Measurements from ENCODE around the gene MTAP.

Gene MTAP

GRCh38 chr9:21804791-21805190 lies 2.4 kb downstream of the MTAP start:
- no peak for DNase-seq (ENCODE audit: low read depth, low spot score)

GRCh38 chr9:21806644-21807043 lies 4.2 kb downstream of the MTAP start:
- no peak for DNase-seq (ENCODE audit: low read depth, low spot score)

GRCh38 chr9:21810388-21810787 lies 8.0 kb downstream of the MTAP start:
- DNase-seq (ENCODE audit: low read depth, low spot score) = no peak

- DNase-seq (ENCODE audit: low read depth, low spot score) = no peak
These were observed 8.4 kb downstream of the MTAP start for GRCh38 chr9:21810881-21811280.

- no peak for DNase-seq (ENCODE audit: low read depth, low spot score)
These were observed 9.5 kb downstream of the MTAP start for GRCh38 chr9:21811914-21812313.

- DNase-seq (ENCODE audit: low read depth, low spot score) = no peak
These were observed 10.0 kb downstream of the MTAP start for GRCh38 chr9:21812415-21812814.

- DNase-seq (ENCODE audit: low read depth, low spot score) = peak; percentile 79
These were observed 10.6 kb downstream of the MTAP start for GRCh38 chr9:21812946-21813568.

- peak; percentile 43 for DNase-seq (ENCODE audit: low read depth, low spot score)
These were observed 11.4 kb downstream of the MTAP start for GRCh38 chr9:21813575-21814473.

- no peak for DNase-seq (ENCODE audit: low read depth, low spot score)
These were observed 13.2 kb downstream of the MTAP start for GRCh38 chr9:21815643-21816042.

- DNase-seq (ENCODE audit: low read depth, low spot score) = no peak
These were observed 14.7 kb downstream of the MTAP start for GRCh38 chr9:21817176-21817575.

GRCh38 chr9:21825637-21826036 lies 23.2 kb downstream of the MTAP start:
- no peak for DNase-seq (ENCODE audit: low read depth, low spot score)

- DNase-seq (ENCODE audit: low read depth, low spot score) = no peak
These were observed 26.5 kb downstream of the MTAP start for GRCh38 chr9:21828853-21829410.

- DNase-seq (ENCODE audit: low read depth, low spot score) = no peak
These were observed 28.2 kb downstream of the MTAP start for GRCh38 chr9:21830589-21830988.

GRCh38 chr9:21831841-21832509 lies 29.5 kb downstream of the MTAP start:
- DNase-seq (ENCODE audit: low read depth, low spot score) = peak; percentile 10

GRCh38 chr9:21833090-21833801 lies 30.8 kb downstream of the MTAP start:
- DNase-seq (ENCODE audit: low read depth, low spot score) = no peak

- no peak for DNase-seq (ENCODE audit: low read depth, low spot score)
These were observed 32.7 kb downstream of the MTAP start for GRCh38 chr9:21835121-21835520.

GRCh38 chr9:21836437-21837161 lies 34.2 kb downstream of the MTAP start:
- no peak for DNase-seq (ENCODE audit: low read depth, low spot score)

GRCh38 chr9:21837501-21837900 lies 35.1 kb downstream of the MTAP start:
- no peak for DNase-seq (ENCODE audit: low read depth, low spot score)

- no peak for DNase-seq (ENCODE audit: low read depth, low spot score)
These were observed 38.2 kb downstream of the MTAP start for GRCh38 chr9:21840647-21841046.

- no peak for DNase-seq (ENCODE audit: low read depth, low spot score)
These were observed 38.7 kb downstream of the MTAP start for GRCh38 chr9:21841133-21841532.

- no peak for DNase-seq (ENCODE audit: low read depth, low spot score)
These were observed 46.2 kb downstream of the MTAP start for GRCh38 chr9:21848615-21849014.

Data from ELF-1 (cell line).